Activated T-cell treated with anti-CD3 and anti-CD28 coated beads, Interleukin-2, amount 50 U/mL, for 24 hours (primary cell): ENCODE data around the gene PBX1.
"Not testable (repeated sequence)": the region's sequence is repeated elsewhere in the genome, so short reads cannot be mapped to it uniquely, and the experiment has no call there.

Experiments used
- DNase-seq: peaks from one replicate; pipeline ENCODE4 v3.0.0-alpha.2; 2020
- H3K27ac Mint-ChIP-seq: 2 replicates; pipeline ENCODE4 v1.8.0; 2020; ENCODE audit warnings: mild to moderate bottlenecking, mixed read lengths
- H3K27me3 Mint-ChIP-seq: 2 replicates; pipeline ENCODE4 v1.8.0; 2020; ENCODE audit warnings: mixed read lengths
- H3K36me3 Mint-ChIP-seq: 2 replicates; pipeline ENCODE4 v1.8.0; 2020; ENCODE audit warnings: low read depth, mixed read lengths
- H3K4me1 Mint-ChIP-seq: 2 replicates; pipeline ENCODE4 v1.8.0; 2020; ENCODE audit warnings: low read depth, mixed read lengths
- H3K4me3 Mint-ChIP-seq: 2 replicates; pipeline ENCODE4 v1.8.0; 2020; ENCODE audit warnings: mild to moderate bottlenecking, moderate library complexity, mixed read lengths
- H3K9me3 Mint-ChIP-seq: 2 replicates; pipeline ENCODE4 v1.8.0; 2020; ENCODE audit warnings: mixed read lengths

Gene PBX1

DNA sequence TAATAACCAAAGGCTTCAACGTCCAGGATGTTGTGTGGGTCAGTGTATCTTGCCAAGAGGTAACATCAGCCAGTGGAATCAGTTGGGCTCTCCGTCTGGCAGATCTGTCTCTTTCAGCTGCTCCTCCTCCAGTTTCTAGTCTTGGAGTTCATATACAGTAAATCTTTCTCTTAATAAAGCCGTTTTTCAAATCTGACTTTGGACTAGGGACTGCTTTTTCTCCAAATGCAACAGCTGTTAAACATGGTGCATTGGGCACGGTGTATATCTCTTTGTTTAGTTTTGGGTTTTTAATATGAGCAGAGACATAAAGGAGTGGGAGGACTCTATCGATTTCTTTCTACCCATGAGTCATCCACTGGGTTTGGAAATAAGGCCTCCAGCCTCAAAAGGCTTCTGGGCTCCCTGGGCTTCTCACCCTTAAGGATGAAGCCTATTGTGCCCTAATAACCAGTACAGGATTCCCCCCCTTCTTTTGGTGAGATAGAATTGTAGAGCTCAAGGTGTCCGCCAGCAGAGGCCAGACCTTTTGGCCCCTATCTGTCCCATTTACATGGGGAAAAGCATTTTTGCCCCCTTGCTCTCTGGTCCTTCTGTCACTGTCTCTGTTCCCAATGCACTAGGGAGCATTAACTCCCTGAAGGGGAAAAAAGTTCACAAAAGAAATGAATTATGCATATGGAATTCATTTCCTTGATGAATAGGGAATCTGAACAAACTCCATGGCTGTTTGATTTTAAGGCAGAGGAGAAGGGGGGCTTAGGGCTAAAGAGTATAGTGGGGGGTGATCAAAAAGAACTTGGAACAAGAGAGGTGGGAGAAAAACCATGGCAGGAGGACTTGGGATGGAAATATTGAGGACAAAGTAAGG, 86.0 kb downstream of the PBX1 start:
- H3K9me3 Mint-ChIP-seq: no peaks in the 10 kb centered on the region
- H3K4me3 Mint-ChIP-seq: no peak overlapping the region
- no peak for DNase-seq
- H3K27me3 Mint-ChIP-seq: no peaks in the 10 kb centered on the region
- no peak overlapping the region for H3K27ac Mint-ChIP-seq
- no peaks in the 10 kb centered on the region for H3K36me3 Mint-ChIP-seq
- no peaks in the 10 kb centered on the region for H3K4me1 Mint-ChIP-seq

DNA sequence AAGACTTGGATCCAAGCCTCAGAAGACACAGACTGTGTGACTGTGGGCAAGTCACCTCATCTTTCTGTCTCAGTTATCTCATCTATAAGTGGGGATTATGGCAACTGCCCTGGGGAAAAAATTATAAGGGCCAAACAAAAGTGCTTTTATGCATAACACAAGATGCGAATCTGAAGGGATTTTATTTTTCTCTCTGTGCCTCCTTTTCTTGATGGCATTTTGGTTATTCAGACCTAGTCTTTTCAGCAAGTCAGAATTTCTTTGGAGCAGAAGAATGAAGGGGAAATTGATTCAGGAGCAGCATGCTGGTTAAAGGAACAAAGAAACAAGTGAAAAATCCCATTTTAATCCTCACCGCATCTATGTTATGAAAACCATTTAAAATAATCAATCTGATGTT, 86.9 kb downstream of the PBX1 start:
- Mint-ChIP-seq H3K4me3 (no peak overlapping the region), H3K4me1 (no peaks in the 10 kb centered on the region)
- DNase-seq: no peak

DNA sequence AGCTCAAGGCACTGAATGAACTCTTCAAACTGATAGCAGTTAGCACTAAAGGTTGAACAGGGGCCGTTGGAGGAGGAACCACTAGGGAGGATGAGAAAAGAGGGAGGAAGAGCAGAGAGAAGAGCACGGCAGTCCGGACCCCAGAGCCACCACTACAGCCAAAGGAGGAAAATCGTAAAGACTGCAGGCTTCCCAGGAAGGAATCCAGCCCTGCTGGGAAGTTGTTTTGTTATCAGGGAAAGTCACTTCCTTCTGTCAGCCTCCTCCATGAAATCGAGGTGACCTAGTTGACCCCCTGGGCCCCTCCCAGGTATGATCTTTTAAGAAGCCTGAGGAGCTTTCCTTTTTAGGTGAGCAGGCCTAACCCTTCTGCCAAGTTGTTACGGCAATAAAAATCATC, 88.2 kb downstream of the PBX1 start:
- H3K4me3 Mint-ChIP-seq: no peak overlapping the region
- no peak for DNase-seq
- peaks cover 7% of the 10 kb centered on the region for H3K4me1 Mint-ChIP-seq
- no peaks in the 10 kb centered on the region for H3K36me3 Mint-ChIP-seq
- H3K27ac Mint-ChIP-seq: no peak overlapping the region
- no peaks in the 10 kb centered on the region for H3K9me3 Mint-ChIP-seq
- H3K27me3 Mint-ChIP-seq: no peaks in the 10 kb centered on the region

More for the DNA sequence above, 86.9 kb downstream of the PBX1 start:
- H3K36me3 Mint-ChIP-seq: no peaks in the 10 kb centered on the region
- H3K27ac Mint-ChIP-seq: no peak overlapping the region
- no peaks in the 10 kb centered on the region for H3K9me3 Mint-ChIP-seq
- H3K27me3 Mint-ChIP-seq: no peaks in the 10 kb centered on the region

DNA sequence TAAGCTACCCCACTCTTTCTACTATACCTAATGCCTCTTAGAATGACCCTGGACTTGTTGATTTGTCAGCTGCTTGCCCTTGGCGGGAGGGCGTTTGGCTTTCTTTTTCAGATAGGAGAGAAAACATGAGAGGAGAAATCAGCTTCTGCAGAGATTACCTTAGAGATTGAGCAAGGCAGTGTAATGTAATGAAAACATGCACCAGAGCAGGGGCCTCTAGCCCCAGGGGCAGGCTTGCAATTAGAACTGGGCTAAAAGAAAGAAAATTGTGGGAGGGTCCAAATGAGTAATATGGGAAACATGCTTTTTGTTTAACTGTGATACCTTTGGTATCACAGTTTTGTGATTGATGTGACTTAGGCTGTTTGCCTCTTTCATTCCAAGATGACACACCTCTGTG, 89.7 kb downstream of the PBX1 start:
- Mint-ChIP-seq H3K4me3 (no peak overlapping the region), H3K27ac (no peak overlapping the region), H3K9me3 (no peaks in the 10 kb centered on the region), H3K36me3 (no peaks in the 10 kb centered on the region), H3K4me1 (peaks cover 7% of the 10 kb centered on the region), H3K27me3 (no peaks in the 10 kb centered on the region)
- no peak for DNase-seq

DNA sequence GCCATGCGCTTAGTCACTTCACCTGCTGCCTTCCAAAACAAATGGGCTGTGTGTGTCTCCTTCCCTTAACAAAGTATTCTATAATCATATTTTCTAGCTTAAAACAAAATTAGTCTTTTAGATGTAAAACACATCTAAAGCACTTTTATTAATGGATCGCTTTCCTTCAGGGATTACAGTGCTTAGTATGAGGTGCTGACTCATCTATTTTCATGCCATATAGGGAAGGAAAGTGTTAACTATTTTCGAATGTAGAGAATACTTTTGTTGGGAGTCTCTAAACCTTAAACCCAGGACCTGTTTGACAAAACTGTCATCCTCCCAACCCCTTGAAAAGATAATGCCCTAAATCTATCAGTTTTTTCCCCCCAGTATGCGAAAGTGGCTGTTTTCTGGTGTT, 90.2 kb downstream of the PBX1 start:
- no peaks in the 10 kb centered on the region for H3K36me3 Mint-ChIP-seq
- peaks cover 7% of the 10 kb centered on the region for H3K4me1 Mint-ChIP-seq
- H3K27me3 Mint-ChIP-seq: no peaks in the 10 kb centered on the region
- no peaks in the 10 kb centered on the region for H3K9me3 Mint-ChIP-seq
- H3K27ac Mint-ChIP-seq: no peak overlapping the region
- H3K4me3 Mint-ChIP-seq: no peak overlapping the region
- DNase-seq: no peak

DNA sequence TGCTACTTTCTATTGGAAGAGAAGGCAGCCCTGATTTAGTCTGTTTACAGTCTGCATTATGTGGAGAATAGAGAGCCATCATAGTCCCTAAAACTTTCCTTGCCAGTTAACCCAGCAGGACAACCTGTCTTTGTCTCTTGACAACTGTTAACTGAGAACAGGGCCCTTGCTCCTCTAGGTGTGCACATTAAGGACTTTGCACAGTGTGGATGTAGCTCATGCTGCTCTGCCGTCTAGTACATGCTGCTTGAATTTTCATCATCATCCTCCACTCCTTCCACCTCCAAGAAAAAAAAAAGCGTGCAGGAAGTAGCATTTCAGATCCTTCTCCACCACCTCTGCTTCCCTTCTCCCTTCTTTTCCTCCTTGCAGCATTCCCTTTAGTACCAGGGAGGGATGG, 91.5 kb downstream of the PBX1 start:
- Mint-ChIP-seq H3K4me3 (no peak overlapping the region), H3K27ac (no peak overlapping the region), H3K27me3 (no peaks in the 10 kb centered on the region), H3K36me3 (no peaks in the 10 kb centered on the region), H3K4me1 (peaks cover 7% of the 10 kb centered on the region), H3K9me3 (no peaks in the 10 kb centered on the region)
- DNase-seq: no peak

DNA sequence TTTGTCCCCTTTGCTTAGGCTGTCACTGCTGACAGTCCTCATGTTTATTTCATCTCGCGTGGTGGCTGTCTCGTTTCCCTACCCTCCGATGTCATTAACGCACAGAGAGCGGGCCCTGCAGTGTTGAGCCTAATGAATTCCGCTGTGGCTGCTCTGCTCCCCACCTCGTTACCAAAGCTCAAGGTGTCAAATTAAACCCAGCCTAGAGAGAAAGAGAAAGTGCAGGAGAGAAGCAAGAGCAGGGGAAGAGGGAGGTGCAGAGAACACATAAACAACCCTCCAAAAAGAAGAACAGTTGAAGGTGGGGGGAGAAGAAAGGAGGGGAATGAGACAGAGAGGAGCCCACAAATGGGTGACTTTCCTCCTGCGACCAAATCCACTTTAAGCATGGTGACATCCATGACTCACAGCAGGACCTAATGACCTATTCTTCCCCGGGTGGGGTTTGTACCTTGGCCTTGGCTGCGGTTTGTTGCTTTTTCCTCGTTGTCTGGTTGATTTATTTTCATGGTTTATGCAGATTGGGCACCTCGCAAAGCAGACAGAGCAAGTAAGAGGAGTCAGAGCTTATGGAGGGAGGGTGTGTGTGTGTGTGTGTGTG, 92.5 kb downstream of the PBX1 start:
- Mint-ChIP-seq H3K27me3 (no peaks in the 10 kb centered on the region), H3K27ac (no peak overlapping the region), H3K4me3 (no peak overlapping the region), H3K9me3 (no peaks in the 10 kb centered on the region), H3K4me1 (peaks cover 7% of the 10 kb centered on the region), H3K36me3 (no peaks in the 10 kb centered on the region)
- no peak for DNase-seq

DNA sequence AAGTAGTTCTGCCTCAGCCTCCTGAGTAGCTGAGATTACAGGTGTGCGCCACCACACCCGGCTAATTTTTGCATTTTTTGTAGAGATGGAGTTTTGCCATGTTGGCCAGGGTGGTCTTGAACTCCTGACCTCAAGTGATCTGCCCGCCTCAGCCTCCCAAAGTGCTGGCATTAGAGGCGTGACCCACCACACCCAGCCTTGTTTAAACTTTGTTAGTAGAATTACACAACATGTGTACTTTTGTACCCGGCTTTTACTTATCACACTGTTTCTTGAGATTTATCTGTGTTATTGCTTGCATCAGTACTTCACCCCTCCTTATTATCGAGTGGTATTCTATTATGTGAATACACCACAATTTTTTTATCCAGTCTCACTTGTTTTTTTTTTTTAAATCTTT, 94.0 kb downstream of the PBX1 start:
- not testable (repeated sequence) for DNase-seq, H3K4me1 Mint-ChIP-seq, H3K27me3 Mint-ChIP-seq, H3K27ac Mint-ChIP-seq, H3K36me3 Mint-ChIP-seq, H3K4me3 Mint-ChIP-seq, H3K9me3 Mint-ChIP-seq

DNA sequence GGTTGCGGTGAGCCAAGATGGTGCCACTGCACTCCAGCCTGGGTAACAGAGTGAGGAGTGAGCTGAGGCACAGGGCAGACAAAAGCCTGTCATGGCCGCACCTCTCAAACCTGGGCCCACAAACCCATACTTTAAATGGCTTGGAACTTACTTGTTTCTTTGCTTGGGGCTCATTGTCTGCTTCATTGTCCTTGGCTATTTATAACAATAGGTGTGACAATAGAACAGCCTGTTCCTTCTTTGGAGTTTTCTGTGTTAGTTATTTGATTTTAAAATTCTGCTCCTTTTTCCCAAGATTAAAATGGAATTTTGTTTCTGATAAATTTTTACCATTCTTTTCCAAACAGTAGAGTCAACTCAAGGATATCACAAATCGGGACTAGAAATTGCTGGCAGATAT, 94.7 kb downstream of the PBX1 start:
- Mint-ChIP-seq H3K4me1 (peaks cover 7% of the 10 kb centered on the region), H3K27me3 (no peaks in the 10 kb centered on the region), H3K9me3 (no peaks in the 10 kb centered on the region), H3K4me3 (no peak overlapping the region), H3K36me3 (no peaks in the 10 kb centered on the region), H3K27ac (no peak overlapping the region)
- DNase-seq: no peak

DNA sequence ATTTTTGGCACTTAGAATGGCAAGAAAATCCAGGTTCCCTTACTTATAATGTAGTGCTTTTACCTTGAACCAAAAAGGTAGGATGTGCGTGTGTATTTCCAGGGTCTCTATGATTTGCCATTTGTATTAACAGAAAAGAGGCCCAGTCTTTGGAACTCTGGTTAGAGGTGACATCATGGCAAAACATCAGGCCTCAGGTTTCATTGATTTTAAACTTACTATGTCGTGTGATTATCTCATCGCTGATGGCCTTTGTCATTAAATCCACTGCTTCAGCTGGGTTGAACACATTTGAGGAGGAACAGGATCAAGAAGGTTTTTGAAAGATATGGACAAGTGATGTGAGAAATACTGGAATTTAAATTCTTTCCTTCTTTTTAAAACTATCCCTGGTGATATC, 95.2 kb downstream of the PBX1 start:
- no peaks in the 10 kb centered on the region for H3K36me3 Mint-ChIP-seq
- no peaks in the 10 kb centered on the region for H3K27me3 Mint-ChIP-seq
- peaks cover 7% of the 10 kb centered on the region for H3K4me1 Mint-ChIP-seq
- H3K4me3 Mint-ChIP-seq: no peak overlapping the region
- no peak overlapping the region for H3K27ac Mint-ChIP-seq
- H3K9me3 Mint-ChIP-seq: no peaks in the 10 kb centered on the region
- DNase-seq: no peak

DNA sequence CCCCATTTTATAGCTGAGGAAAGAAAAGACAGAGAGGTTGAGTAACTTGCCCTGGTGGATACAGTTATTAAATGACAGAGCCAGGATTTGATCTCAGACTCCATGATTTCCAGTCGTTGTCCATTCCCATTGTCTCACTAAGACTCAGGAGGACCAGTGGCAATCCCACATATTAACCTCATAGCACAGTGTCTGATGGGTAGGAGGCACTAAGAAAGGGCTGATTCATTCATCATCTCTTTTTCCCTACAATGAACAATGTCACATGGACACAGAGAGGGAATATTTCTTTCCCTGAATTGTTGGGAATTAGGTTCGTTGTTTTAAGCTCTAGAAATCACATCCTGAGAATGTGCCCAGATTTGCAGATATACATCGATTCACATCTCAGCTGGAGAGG, 99.9 kb downstream of the PBX1 start:
- Mint-ChIP-seq H3K4me1 (peaks cover 13% of the 10 kb centered on the region), H3K9me3 (no peaks in the 10 kb centered on the region), H3K36me3 (no peaks in the 10 kb centered on the region), H3K27ac (no peak overlapping the region), H3K4me3 (no peak overlapping the region), H3K27me3 (no peaks in the 10 kb centered on the region)
- no peak for DNase-seq

DNA sequence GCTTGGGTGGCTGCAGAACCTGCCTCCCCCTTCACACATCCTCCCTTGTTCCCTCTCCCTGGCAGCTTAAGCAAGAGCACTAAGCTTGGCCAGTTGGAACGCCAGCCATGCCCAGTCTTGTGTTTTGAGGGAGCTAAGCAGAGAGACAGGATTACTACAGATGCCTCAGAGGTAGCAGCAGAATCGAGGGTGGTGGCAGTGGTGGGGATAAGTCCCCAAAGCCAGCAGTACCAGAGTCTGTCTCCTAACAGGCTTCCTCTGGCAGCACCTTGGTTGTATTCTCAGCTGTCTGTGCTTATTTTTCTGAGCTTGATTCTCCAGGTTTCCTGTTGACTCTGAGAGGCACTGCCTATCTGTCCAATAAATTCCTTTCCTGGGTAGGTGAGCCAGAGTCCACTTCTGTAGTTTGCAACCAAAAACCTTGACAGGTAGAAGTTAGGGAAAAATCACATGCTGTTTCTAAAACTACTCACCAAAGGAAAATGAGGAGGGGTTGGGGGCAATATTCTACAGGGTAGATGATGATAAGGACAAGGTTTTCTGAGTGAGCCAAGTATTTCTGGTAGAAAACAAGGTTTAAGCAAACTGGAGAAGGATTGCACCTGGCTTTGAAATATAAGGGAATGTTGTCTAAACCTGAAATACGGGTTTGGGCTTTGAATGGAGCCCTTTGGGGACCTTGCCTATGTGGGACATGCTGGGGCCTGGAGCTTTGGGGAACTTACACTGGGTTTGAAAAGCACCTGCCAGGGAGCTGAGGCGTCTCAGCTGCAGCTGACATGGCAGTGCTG, 100.8 kb downstream of the PBX1 start:
- Mint-ChIP-seq H3K27ac (no peak overlapping the region), H3K4me3 (no peak overlapping the region), H3K27me3 (no peaks in the 10 kb centered on the region), H3K36me3 (no peaks in the 10 kb centered on the region), H3K4me1 (peaks cover 13% of the 10 kb centered on the region), H3K9me3 (no peaks in the 10 kb centered on the region)
- no peak for DNase-seq

DNA sequence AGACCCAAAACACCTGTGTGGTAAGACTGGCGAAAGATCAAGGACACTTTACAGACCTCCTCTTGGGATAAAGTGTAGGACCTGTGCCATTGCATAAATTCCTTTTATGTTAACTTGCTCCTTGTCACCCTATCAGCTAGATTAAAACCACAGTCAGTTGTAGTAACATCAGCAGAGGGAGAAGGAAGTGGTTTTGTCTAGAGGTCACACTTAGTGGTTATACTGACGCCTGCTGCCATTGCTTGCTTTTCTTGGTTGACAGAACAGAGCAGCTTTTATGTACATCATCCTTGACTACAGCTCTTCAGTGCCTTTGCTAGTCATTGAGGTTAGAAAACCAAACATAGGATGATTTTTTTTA, 101.4 kb downstream of the PBX1 start:
- Mint-ChIP-seq H3K36me3 (no peaks in the 10 kb centered on the region), H3K27me3 (no peaks in the 10 kb centered on the region), H3K4me1 (peaks cover 13% of the 10 kb centered on the region), H3K9me3 (no peaks in the 10 kb centered on the region), H3K27ac (no peak overlapping the region), H3K4me3 (no peak overlapping the region)
- DNase-seq: no peak

DNA sequence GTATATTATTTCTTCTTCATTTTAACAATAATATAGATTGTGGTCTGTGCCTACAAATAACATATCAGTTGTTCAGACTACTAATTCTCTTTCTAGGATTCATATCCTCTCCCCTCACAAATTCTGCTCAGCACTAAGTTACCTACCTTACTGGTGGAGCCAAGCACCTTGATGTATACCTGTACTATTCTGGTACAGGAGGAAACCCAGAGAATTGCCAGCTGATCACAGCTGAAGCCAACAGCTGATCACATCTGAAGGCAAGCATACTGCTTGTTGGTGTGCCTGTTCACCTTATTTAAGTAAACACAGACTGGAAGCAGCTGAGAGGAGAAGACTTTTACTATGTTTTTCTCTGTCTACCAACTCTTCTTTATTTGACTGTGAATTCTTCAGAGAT, 101.8 kb downstream of the PBX1 start:
- Mint-ChIP-seq H3K4me1 (peaks cover 13% of the 10 kb centered on the region), H3K9me3 (no peaks in the 10 kb centered on the region), H3K4me3 (no peak overlapping the region), H3K27me3 (no peaks in the 10 kb centered on the region), H3K36me3 (no peaks in the 10 kb centered on the region), H3K27ac (no peak overlapping the region)
- DNase-seq: no peak

DNA sequence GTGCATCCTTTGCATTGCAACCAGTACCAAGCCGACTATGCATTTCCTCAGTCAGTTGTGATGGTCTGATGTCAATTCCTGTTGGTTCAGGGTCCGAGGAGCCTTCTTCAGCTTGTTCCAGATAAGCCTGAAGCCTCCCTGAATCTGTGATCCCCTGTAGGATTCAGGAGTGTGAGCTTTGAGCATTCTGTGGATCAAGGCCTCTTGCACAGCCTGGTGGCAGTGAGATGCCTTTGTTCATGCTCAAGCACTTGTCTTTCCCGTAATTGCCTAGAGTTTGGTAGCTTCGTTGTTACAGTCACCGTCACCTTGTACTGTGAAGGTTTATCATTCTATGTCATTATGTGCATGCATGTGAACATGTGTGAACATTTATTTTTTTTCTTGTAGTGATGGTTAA, 103.5 kb downstream of the PBX1 start:
- H3K4me3 Mint-ChIP-seq: no peak overlapping the region
- peaks cover 13% of the 10 kb centered on the region for H3K4me1 Mint-ChIP-seq
- no peaks in the 10 kb centered on the region for H3K36me3 Mint-ChIP-seq
- no peak for DNase-seq
- H3K27ac Mint-ChIP-seq: no peak overlapping the region
- H3K27me3 Mint-ChIP-seq: no peaks in the 10 kb centered on the region
- H3K9me3 Mint-ChIP-seq: no peaks in the 10 kb centered on the region
